H9 (cell line): Measurements from ENCODE around the gene L3MBTL4. TPM values are rescaled to one million over a fixed set of nuclear protein-coding genes. Genes with fewer than 3 reads are reported as not detected.

Experiments used
- DNase-seq: peaks from one replicate; pipeline ENCODE4 v3.0.0-alpha.2; 2017
- H2AFZ ChIP-seq: one replicate; pipeline ENCODE4 v1.6.1; 2013; ENCODE audit warnings: mild to moderate bottlenecking, low read length, control low read depth, moderate library complexity
- H2AK5ac ChIP-seq: 2 replicates; pipeline ENCODE4 v1.6.1; 2013; ENCODE audit warnings: low read length, control low read depth, mixed read lengths; ENCODE audit not compliant: insufficient read length
- H2BK120ac ChIP-seq: one replicate; pipeline ENCODE4 v1.6.1; 2013; ENCODE audit warnings: low read depth, mild to moderate bottlenecking, low read length, control low read depth, inconsistent platforms; ENCODE audit not compliant: poor library complexity, severe bottlenecking
- H2BK12ac ChIP-seq: 2 replicates; pipeline ENCODE4 v1.6.1; 2013; ENCODE audit warnings: low read length, control low read depth, mixed read lengths, low read depth; ENCODE audit not compliant: insufficient read length
- H2BK15ac ChIP-seq: 2 replicates; pipeline ENCODE4 v1.6.1; 2013; ENCODE audit warnings: low read depth, low read length, control low read depth
- H2BK20ac ChIP-seq: one replicate; pipeline ENCODE4 v1.6.1; 2013; ENCODE audit warnings: low read depth, mild to moderate bottlenecking, low read length, control low read depth, inconsistent platforms; ENCODE audit not compliant: poor library complexity, severe bottlenecking
- H2BK5ac ChIP-seq: 2 replicates; pipeline ENCODE4 v1.6.1; 2013; ENCODE audit warnings: low read length, control low read depth, mixed read lengths; ENCODE audit not compliant: insufficient read length
- H3K14ac ChIP-seq: 2 replicates; pipeline ENCODE4 v1.6.1; 2013; ENCODE audit warnings: low read length, control low read depth; ENCODE audit not compliant: insufficient read depth
- H3K18ac ChIP-seq: 2 replicates; pipeline ENCODE4 v1.6.1; 2013; ENCODE audit warnings: low read depth, mild to moderate bottlenecking, mixed read lengths, low read length, control low read depth; ENCODE audit not compliant: insufficient read length
- H3K23ac ChIP-seq: 2 replicates; pipeline ENCODE4 v1.6.1; 2013; ENCODE audit warnings: low read length, control low read depth, mixed read lengths, low read depth; ENCODE audit not compliant: insufficient read length
- H3K23me2 ChIP-seq: 2 replicates; pipeline ENCODE4 v1.6.1; 2013; ENCODE audit warnings: low read depth, mild to moderate bottlenecking, mixed read lengths, low read length, control low read depth; ENCODE audit not compliant: insufficient read length, poor library complexity, severe bottlenecking
- H3K27ac ChIP-seq: 2 replicates; pipeline ENCODE4 v1.5.1; 2013; ENCODE audit warnings: low read length, control low read depth, mixed read lengths, low read depth; ENCODE audit not compliant: insufficient read length
- H3K27me3 ChIP-seq: 2 replicates; pipeline ENCODE4 v1.6.1; 2013; ENCODE audit warnings: low read length, control low read depth, inconsistent platforms; ENCODE audit not compliant: insufficient read depth
- H3K4ac ChIP-seq: 2 replicates; pipeline ENCODE4 v1.6.1; 2013; ENCODE audit warnings: low read depth, mild to moderate bottlenecking, control low read depth, inconsistent platforms, low read length, moderate library complexity
- H3K4me1 ChIP-seq: 2 replicates; pipeline ENCODE4 v1.6.1; 2013; ENCODE audit warnings: low read length, control low read depth, inconsistent platforms; ENCODE audit not compliant: insufficient read depth
- H3K4me2 ChIP-seq: 2 replicates; pipeline ENCODE4 v1.6.1; 2013; ENCODE audit warnings: low read length, control low read depth, mixed read lengths; ENCODE audit not compliant: insufficient read length, insufficient read depth
- H3K56ac ChIP-seq: 2 replicates; pipeline ENCODE4 v1.6.1; 2013; ENCODE audit warnings: low read depth, mild to moderate bottlenecking, mixed read lengths, low read length, control low read depth; ENCODE audit not compliant: insufficient read length
- H3K79me1 ChIP-seq: 2 replicates; pipeline ENCODE4 v1.6.1; 2013; ENCODE audit warnings: low read depth, mild to moderate bottlenecking, moderate library complexity, low read length, control low read depth, inconsistent platforms; ENCODE audit not compliant: insufficient read depth, poor library complexity, severe bottlenecking
- H3K79me2 ChIP-seq: 2 replicates; pipeline ENCODE4 v1.6.1; 2013; ENCODE audit warnings: low read length, control low read depth, inconsistent platforms; ENCODE audit not compliant: insufficient read depth
- H3K9ac ChIP-seq: 2 replicates; pipeline ENCODE4 v1.6.1; 2013; ENCODE audit warnings: low read length, control low read depth, mixed read lengths; ENCODE audit not compliant: insufficient read length; ENCODE audit errors: extremely low read depth
- H3K9me3 ChIP-seq: one replicate; pipeline ENCODE4 v1.6.1; 2013; ENCODE audit warnings: low read depth, low read length, inconsistent platforms; ENCODE audit not compliant: control insufficient read depth
- H3T11ph ChIP-seq: one replicate; pipeline ENCODE4 v1.6.1; 2013; ENCODE audit warnings: mild to moderate bottlenecking, low read length, control low read depth, inconsistent platforms
- H4K20me1 ChIP-seq: one replicate; pipeline ENCODE4 v1.6.1; 2013; ENCODE audit not compliant: control insufficient read depth, insufficient read length, insufficient read depth
- H4K5ac ChIP-seq: 2 replicates; pipeline ENCODE4 v1.6.1; 2013; ENCODE audit warnings: low read depth, mild to moderate bottlenecking, mixed read lengths, low read length, control low read depth; ENCODE audit not compliant: insufficient read length
- H4K8ac ChIP-seq: replicated peaks from 2 replicates; pipeline ENCODE4 v1.6.1; 2013; ENCODE audit warnings: low read length, control low read depth, mixed read lengths, low read depth; ENCODE audit not compliant: insufficient read length
- H4K91ac ChIP-seq: 2 replicates; pipeline ENCODE4 v1.6.1; 2013; ENCODE audit warnings: low read depth, mild to moderate bottlenecking, moderate library complexity, mixed read lengths, low read length, control low read depth; ENCODE audit not compliant: insufficient read length
- H3K27ac Mint-ChIP-seq, 3 experiments: 2 replicates in 2 of 3; 3 replicates in 1 of 3; pipeline ENCODE4 v1.8.0; 2020 to 2021; ENCODE audit warnings: mixed read lengths in 3 of 3, mild to moderate bottlenecking in 1 of 3, moderate library complexity in 1 of 3
- H3K27me3 Mint-ChIP-seq: 2 replicates; pipeline ENCODE4 v1.8.0; 2021; ENCODE audit warnings: low read depth, mild to moderate bottlenecking, moderate library complexity, mixed read lengths
- H3K36me3 Mint-ChIP-seq, 3 experiments: 2 replicates in 2 of 3; 3 replicates in 1 of 3; pipeline ENCODE4 v1.8.0; 2020 to 2021; ENCODE audit warnings: low read depth in 3 of 3, mixed read lengths in 3 of 3; ENCODE audit not compliant: insufficient read depth in 1 of 3
- H3K4me1 Mint-ChIP-seq, 2 experiments: 2 replicates each; pipeline ENCODE4 v1.8.0; 2020; ENCODE audit warnings: mixed read lengths in 2 of 2
- H3K4me3 Mint-ChIP-seq, 2 experiments: 2 replicates in 1 of 2; 3 replicates in 1 of 2; pipeline ENCODE4 v1.8.0; 2020 to 2021; ENCODE audit warnings: mild to moderate bottlenecking in 2 of 2, mixed read lengths in 2 of 2, moderate library complexity in 1 of 2
- H3K9me3 Mint-ChIP-seq, 2 experiments: 2 replicates in 1 of 2; 3 replicates in 1 of 2; pipeline ENCODE4 v1.8.0; 2020; ENCODE audit warnings: mild to moderate bottlenecking in 2 of 2, mixed read lengths in 2 of 2, moderate library complexity in 1 of 2
- CTCF ChIP-seq: fragments of 200-600 bp; sonication (generic); conservative IDR thresholded peaks from 3 replicates; pipeline ENCODE4 v1.8.0; 2021; ENCODE audit warnings: antibody characterized with exemption, mild to moderate bottlenecking
- WGBS: extraction: QIAGEN DNeasy Blood & Tissue Kit; methylation state at CpG from one replicate; pipeline ENCODE4 v1.1.7; 2013; ENCODE audit warnings: missing lambda C conversion rate, low lambda C conversion rate, mixed read lengths; ENCODE audit not compliant: insufficient read length; ENCODE audit errors: extremely low coverage; 5-methylcytosine and 5-hydroxymethylcytosine counted together
- total RNA-seq: library from RNA; stranded (reverse); gene quantifications from 2 replicates; pipeline ENCODE4 v1.2.1, GENCODE V29; 2021

L3MBTL4 gene
- total RNA-seq, 1 experiment from 2014 or later, result 1.9 TPM

DNA sequence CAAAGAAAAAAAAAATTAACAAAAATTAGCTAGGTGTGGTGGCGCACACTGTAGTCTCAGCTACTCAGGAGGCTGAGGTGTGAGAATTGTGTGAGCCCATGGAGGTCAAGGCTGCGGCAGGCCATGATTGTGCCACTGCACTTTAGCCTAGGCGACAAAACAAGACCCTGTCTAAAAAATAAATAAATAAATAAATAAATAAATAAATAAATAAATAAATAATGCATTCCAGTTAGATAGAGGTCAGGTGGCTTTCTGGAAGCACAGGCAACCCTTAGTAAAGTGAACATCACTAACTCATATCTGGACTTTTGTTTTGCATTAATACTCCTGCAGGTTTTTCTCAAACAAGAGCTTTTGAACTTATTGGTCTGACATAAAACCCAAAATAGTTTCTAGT lies 206.8 kb downstream of the L3MBTL4 start:
- Histone ChIP-seq H2BK15ac (no peak overlapping the region), H3K4me2 (no peak overlapping the region), H2BK5ac (no peak overlapping the region), H3K27ac (no peak overlapping the region), H3K27me3 (no peaks in the 10 kb centered on the region), H3K79me1 (no peaks in the 10 kb centered on the region), H2BK120ac (no peak overlapping the region), H2BK12ac (no peak overlapping the region), H3K18ac (no peak overlapping the region), H4K8ac (no peak overlapping the region), H2BK20ac (no peak overlapping the region), H2AFZ (no peak overlapping the region), H3T11ph (no peak overlapping the region), H3K56ac (no peak overlapping the region), H3K79me2 (no peaks in the 10 kb centered on the region), H2AK5ac (no peak overlapping the region), H4K5ac (no peak overlapping the region), H3K23me2 (no peaks in the 10 kb centered on the region), H3K14ac (no peak overlapping the region), H3K23ac (no peak overlapping the region), H3K9ac (no peak overlapping the region), H4K91ac (no peak overlapping the region), H3K4me1 (no peaks in the 10 kb centered on the region; the same call in 1 of the 2 replicates), H4K20me1 (no peaks in the 10 kb centered on the region), H3K4ac (no peak overlapping the region), H3K9me3 (no peaks in the 10 kb centered on the region)
- Mint-ChIP-seq H3K4me1 (peaks cover 0 to 6% of the 10 kb centered on the region in 2 experiments; a peak in 2 of 4 replicates), H3K4me3 (no peak overlapping the region), H3K9me3 (no peaks in the 10 kb centered on the region), H3K27ac (no peak overlapping the region), H3K36me3 (no peaks in the 10 kb centered on the region), H3K27me3 (no peaks in the 10 kb centered on the region)
- no CpG with 5 or more reads among the region's 3 CpGs for WGBS
- no peak for DNase-seq
- no peak for TF ChIP-seq CTCF
